ENCODE data around the gene PRPF8.

PRPF8 gene

GRCh38 chr17:1628856-1629503, 55.7 kb downstream of the PRPF8 start:
- peak; percentile 94 for FAIRE-seq
- peak; percentile 96 for DNase-seq (ENCODE audit: insufficient read length, low spot score)

DNA sequence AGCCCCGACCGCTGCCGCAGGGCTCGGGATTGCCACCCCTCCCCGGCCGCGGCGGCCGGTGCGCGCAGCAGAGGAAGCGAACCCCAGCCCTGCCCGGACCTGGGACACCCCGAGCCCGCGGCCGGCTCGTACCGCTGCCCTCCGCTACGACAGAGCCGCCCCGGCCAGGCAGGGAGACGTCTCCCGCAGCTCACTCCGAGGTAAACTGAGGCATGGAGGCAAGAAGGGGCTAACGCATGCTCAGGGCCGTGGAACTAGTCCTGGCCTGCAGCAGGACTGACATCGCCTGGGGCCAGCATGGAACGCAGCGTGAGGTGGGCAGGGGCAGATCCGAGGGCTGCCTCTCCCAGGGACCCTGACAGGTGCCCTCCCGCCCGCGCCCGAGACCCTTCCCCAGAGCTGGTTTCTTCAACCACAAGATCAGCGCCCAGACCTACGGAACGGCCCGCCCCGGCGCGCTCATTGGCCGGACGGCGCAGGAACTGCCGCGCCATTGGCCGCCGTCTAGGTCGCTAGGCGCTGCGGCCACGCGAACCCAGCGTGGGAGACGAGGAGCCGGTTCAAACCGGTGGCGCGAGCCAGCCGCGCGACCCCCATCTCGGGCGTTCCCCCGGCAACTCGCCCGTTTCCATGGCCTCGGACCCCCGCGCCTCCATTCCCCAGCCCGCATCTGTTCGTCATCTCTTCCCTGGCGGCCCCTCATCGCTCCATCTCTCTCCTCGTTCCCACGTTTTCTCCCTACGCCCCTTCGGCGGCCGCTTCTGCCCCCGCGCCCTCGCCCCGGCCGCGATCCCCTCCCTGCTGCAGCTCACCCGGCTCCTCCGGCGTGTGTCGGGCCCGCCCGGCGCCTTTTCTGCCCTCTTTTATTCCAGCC, 56.4 kb downstream of the PRPF8 start, which contains the start of gene SLC43A2:
TSS of gene SLC43A2 (minus strand) at position 853 of the 874 bp plus-strand sequence. CDS start 960 bp downstream, outside the sequence.
- DNase-seq (ENCODE audit: insufficient read length, low spot score) (peak; percentile 94), FAIRE-seq (peak; percentile 94)

DNA sequence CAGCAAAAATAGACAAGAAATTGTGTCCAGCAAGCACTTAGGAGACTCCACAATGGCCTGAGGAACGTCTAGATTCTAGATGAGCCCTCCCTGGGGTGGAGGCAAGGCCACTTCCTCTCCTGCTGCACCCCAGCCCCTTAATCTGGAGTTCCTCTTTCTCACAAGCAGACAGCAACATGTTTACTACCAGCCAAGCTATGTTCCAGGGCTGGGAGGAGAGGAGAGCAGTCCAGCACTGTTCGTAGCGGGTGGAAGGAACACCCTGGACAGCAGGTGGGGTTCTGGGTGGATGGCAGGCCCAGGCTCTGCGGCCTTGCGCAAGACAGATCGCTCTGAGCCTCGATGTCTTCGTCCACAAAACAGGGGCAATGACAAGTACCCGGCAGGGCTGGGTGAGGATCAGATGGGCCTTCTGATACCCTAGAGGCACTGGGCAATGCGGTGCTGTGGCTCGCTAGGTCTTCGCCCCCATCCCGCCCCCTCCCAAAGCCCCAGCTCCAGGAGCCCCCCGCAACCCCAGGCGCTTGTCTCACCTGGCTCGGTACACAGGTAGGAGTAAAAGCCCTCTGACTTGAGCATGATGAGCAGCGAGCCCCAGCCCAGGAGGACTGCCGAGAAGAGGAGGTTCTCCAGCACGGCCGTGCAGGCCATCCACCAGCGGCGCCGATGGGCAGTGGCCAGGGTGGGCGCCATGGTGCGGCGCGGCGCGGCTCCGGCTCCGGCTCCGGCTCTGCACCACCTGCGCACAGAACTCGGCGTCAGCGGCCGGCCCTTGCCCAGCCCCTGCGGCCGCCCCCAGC, 57.3 kb downstream of the PRPF8 start:
- FAIRE-seq (peak; percentile 88), DNase-seq (ENCODE audit: insufficient read length, low spot score) (no peak)

DNA sequence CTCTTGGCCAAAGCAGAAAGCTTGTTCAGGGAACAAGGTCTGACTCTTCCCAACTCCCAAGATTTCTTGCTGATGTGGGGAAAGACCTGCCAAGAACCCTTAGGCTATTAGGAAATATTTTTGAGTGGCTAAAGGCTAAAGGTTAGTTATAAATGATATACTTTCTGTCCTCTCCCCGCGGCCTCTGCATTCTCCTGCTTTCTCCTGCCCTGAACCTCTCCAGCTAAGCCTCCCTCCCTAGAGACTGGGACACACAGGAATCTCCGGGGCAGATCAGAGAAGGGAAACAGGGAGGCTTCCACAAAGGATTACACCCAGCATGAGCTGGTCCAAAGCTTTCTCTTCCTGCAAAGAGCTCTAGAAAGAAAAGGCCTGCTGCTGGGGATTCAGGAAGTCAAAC, 58.3 kb downstream of the PRPF8 start:
- no peak for DNase-seq (ENCODE audit: insufficient read length, low spot score)
- FAIRE-seq = no peak

DNA sequence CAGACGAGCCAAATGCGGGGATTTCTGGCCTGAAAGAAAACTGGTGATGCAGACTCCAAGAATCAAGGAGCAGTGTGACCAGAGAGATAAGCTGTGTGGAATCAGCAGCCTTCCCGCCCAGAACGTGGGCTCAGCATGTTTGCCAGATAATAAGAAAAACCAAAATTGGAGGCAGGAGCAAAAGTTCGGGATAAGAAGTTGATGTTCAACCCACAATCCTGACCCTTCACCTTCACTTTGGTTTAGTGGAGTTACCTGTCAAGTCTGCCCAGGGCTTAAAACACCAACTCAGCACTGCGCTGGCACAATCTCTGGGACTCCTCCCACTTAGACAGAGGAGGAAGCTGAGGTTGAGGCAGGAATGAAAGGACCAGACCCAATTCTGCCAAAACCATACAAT, 59.1 kb downstream of the PRPF8 start:
- no peak for DNase-seq (ENCODE audit: insufficient read length, low spot score)
- FAIRE-seq = peak; percentile 95

- DNase-seq (ENCODE audit: insufficient read length, low spot score) = no peak
- no peak for FAIRE-seq
Observed at GRCh38 chr17:1625053-1625452, 59.6 kb downstream of the PRPF8 start.

- DNase-seq (ENCODE audit: insufficient read length, low spot score) (no peak), FAIRE-seq (no peak)
Observed at GRCh38 chr17:1624650-1625049, 60.0 kb downstream of the PRPF8 start.

DNA sequence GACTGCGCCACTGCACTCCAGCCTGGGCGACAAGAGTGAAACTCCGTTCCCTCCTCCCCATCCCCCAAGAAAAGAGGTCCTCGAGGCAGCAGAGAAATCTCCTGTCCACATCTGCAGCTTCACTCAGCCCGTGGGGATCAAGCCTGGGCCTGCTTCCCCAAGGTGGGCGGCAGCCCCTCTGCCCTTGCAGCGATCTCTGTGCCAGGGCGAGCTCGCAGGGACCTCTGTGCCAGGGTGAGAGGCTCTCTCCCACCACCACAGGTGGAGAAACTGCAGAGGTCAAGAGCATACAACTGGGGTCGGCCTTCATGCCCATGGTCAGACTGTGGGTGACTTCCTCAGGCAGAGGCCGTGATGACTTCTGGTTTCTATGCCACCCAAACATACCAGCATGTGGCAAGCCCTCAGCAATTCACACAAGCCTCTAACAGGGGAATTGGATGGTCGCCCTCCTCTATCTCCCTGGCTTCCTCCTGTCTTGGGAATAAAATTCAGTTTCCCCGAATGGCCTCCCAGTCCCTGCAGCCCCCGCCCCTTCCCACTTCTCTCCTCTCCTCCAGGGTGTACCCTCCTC, 61.5 kb downstream of the PRPF8 start:
- DNase-seq (ENCODE audit: insufficient read length, low spot score) = no peak
- no peak for FAIRE-seq

GRCh38 chr17:1621273-1621954, 63.3 kb downstream of the PRPF8 start:
- no peak for FAIRE-seq
- DNase-seq (ENCODE audit: insufficient read length, low spot score) = no peak

DNA sequence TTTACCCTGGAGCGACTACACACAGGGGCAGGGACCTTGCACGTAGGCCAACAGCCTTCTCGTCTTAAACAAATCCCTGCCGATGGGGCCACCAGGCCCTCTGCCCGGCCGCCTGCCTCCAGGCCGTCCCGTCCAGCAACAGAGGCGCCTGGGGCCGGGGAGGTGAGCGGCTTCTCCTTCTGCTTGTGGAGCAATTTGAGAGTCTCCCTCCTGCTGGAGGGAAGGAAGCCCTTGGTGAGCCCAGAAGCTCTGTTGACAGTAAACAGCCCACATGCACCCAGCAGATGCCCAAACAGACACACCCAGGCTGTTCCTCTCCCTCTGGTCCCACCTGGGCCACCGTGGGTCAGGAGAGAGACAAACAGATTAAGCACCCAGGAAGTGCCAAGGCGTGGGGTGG, 64.2 kb downstream of the PRPF8 start:
- FAIRE-seq (no peak), DNase-seq (ENCODE audit: insufficient read length, low spot score) (no peak)

DNA sequence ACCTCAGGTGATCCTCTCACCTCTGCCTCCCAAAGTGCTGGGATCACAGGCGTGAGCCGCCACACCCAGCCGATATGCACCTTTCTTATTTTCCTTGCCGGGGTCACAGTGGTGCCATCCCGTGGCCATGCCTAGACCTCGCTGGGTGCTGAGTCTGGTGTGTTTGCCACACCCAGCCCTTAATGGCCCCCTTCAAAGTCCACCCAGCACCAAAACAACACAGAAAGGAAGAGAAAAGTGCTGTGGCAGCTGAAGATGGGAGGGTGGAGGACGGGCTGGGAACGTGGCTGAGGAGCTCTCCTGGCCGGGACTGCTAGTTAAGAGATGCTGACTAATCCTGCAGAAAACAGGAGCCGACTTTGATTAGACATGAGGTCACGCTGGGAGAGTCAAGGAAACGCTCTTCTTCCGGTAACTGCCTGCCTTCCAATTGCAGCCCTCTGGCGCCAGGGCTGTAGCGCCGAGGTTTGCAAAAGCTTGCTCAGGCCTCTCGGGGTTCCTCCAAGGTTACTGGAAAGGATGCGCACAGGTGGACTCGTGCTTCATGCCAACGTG, 67.0 kb downstream of the PRPF8 start:
- DNase-seq (ENCODE audit: insufficient read length, low spot score) = no peak

DNA sequence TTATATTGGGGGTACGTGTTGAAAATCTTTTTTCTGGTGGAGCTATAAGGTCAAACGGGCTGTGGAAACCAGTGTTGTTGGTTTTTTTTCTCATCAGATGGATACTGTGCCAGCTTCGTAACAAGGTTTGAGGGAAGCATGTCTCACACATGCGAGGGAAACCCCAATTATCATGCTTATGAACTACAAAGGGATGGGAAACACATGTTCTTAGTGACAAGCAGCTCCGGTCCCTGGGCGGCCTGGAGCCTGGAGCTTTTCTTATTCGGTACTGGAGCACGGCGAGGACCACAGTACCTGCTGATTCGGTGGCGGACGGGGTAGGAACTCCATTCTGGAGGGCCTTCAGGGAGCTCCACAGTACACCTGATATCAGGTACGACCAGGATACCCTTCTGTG, 68.6 kb downstream of the PRPF8 start:
- FAIRE-seq (no peak), DNase-seq (ENCODE audit: insufficient read length, low spot score) (no peak)

More for the DNA sequence above, 67.0 kb downstream of the PRPF8 start:
- FAIRE-seq = no peak

GRCh38 chr17:1612400-1612799, 72.3 kb downstream of the PRPF8 start:
- FAIRE-seq (no peak), DNase-seq (ENCODE audit: insufficient read length, low spot score) (no peak)

DNA sequence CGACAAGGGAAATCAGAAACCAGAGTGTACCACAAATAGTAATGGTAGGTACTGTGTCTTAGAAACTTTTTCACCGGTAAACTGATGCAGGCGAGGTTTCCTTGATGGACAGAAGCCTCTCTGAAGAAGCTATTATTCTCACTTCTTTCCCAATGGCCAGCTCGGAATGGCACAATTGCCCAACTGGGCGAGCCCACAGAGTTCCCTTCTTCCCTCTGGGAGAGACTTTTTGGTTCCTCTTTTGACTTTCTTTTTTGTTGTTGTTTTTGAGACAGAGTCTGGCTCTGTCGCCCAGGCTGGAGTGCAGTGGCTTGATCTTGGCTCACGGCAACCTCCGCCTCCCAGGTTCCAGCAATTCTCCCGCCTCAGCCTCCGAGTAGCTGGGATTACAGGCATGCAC, 73.0 kb downstream of the PRPF8 start:
- DNase-seq (ENCODE audit: insufficient read length, low spot score) (no peak), FAIRE-seq (no peak)

- no peak for FAIRE-seq
Observed at GRCh38 chr17:1608676-1609075, 76.0 kb downstream of the PRPF8 start.

DNA sequence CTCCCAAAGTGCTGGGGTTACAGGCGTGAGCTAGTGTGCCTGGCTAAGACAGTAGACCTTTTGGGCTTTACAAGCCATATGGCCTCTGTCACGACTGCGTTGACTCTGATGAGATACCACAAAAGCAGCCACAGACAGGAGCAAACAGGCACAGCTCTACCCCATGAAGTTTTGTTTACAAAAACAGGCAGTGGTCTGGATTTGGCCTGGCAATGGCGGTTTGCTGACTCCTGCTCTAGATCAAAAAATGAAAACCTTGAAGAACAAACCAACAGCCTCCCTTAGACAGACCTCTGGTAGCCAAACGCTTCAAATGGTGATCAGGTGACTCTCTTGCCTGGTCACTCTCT, 76.7 kb downstream of the PRPF8 start:
- no peak for FAIRE-seq
- DNase-seq (ENCODE audit: insufficient read length, low spot score) = no peak

More at GRCh38 chr17:1608676-1609075, 76.0 kb downstream of the PRPF8 start:
- no peak for DNase-seq (ENCODE audit: insufficient read length, low spot score)

DNA sequence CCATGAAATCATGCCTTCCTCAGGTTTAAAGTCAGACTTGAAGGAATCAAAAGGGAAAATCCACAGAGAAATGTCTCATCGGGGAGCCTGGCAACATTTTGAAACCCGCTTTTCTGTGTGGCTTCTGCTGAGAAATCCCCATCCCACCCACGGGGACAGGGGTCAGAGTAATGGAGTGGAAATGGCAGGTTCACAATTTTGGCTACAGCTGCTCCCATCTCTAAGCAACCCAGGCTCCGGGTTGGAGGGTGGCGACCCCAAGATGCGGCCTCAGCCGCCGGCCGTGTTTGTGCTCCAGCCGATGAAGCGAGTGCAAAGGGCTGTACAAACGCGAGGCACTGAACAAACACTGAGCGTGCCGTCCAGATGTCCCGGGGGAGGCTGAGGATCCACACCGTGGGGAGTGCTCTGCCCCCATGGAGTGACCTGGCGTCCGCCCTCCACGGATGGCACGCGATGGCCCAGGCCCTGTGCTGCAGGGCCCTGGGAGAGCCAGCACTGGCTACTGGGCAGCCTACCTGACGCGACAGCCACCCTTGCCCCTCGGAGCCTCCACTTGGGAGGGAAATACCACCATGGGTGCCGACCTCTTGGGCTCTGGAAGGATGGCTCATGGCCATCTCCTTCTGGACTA, 78.2 kb downstream of the PRPF8 start:
- FAIRE-seq = peak; percentile 44

GRCh38 chr17:1605681-1606351, 78.9 kb downstream of the PRPF8 start:
- DNase-seq (ENCODE audit: insufficient read length, low spot score) (no peak), FAIRE-seq (no peak)

More for the DNA sequence above, 78.2 kb downstream of the PRPF8 start:
- no peak for DNase-seq (ENCODE audit: insufficient read length, low spot score)

Measured in GM19239 (cell line).